IPS-NIHi7 (cell line): Measurements from ENCODE around the gene SKI.

Experiments used
- DNase-seq: peaks from one replicate; pipeline ENCODE4 v3.0.0; 2012; ENCODE audit warnings: mixed read lengths; ENCODE audit errors: extremely low spot score

Gene SKI

DNA sequence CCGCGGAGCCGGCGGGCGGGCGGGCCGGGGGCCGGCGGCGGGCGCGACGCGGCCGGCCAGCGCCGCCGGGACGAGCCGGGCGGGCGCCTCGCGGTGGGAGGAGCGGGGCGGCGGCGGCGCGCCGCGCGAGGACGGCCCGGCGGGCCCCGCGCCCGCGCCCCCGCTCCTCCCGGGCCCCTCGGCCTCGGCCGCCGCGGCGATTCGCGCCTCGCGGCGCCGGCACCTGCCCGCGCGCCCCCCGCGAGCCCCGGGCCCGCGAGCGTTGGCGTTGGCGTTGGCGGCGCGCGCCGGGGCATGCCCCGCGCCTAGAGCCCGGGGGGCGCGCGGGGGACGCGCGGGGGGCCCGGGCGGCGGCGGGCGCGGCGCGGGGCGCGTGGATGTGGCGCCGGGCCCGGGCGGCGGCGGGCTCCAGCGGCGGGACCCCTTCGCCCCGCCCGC is at the start of gene SKI:
Gene SKI (plus strand): TSS at position 163 of the 438 bp plus-strand sequence. CDS start 448 bp downstream, outside the sequence.
- DNase-seq, result no peak

- no peak for DNase-seq
Measured at GRCh38 chr1:2178875-2179274, 49.2 kb upstream of the SKI start.

DNA sequence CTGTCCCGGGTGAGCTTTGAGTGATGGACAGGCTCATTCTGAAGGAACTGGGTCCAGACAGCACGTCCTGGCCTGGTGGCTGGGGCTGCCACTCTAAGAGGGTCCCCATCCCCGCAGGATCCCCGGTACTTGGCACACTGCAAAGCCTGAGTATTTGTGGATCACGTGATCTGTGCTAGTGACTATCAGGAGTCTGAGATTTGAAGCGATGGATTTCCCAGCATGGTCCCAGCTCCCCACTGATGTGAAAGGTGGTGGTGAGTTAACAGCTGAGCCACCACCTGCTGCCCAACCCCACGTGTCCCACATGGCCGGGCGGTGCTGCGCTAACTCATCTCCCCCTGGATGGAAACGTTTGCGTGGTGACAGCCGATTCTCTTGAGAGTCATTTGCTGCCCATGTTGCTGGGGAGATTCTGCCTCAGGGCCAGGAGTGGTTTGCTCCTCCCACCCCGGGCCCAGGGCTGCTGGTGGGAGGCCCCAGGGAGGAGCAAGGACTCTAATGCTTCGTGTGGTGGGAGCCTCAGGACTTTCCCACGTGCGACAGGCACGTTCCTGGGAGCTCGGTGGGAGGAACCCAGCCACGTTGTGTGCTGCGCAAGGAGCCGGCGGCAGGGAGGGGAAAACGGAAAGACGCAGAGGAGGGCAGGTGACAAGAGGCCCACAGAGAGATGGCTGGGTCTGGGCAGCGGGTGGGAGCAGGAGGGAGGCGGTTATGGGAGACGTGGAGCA is 48.7 kb upstream of the SKI start:
- DNase-seq, result no peak

DNA sequence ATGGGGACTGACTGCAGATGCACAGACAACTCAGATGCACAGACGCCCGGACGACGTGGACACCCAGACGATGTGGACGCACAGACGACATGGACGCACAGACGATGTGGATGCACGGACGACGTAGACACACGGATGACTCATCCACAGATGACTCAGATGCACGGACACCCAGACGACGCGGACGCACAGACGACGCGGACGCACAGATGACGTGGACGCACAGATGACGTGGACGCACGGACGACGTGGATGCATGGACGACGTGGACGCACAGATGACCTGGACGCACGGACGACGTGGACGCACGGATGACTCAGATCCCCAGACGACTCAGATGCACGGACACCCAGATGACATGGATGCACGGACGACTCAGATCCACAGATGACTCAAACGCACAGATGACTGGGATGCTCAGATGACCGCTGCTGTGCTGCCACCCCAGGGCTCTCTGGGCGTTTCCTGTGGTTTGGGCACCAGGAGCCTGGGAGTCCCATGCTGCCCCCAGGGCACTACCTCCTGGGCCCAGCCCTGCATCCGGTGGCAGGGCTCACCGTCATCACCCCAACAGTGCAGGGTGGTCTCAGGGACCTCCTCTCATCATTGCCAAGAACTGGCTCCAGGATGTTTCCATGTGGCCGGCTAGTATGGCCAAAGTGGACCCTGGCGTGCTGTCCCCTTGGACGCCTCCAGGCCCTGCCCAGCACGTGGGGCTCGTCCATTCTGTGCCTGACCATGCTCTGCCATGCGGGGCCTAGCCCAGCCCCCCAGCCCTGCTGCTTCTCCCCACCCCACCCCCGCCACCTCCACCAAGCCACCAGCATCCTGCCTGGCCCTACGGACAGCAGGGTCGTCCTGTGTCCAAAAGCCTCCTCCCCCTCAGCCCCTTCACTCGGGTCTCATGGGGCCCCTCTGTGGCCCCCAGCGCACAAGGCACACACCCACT is 47.5 kb upstream of the SKI start:
- DNase-seq, result no peak

DNA sequence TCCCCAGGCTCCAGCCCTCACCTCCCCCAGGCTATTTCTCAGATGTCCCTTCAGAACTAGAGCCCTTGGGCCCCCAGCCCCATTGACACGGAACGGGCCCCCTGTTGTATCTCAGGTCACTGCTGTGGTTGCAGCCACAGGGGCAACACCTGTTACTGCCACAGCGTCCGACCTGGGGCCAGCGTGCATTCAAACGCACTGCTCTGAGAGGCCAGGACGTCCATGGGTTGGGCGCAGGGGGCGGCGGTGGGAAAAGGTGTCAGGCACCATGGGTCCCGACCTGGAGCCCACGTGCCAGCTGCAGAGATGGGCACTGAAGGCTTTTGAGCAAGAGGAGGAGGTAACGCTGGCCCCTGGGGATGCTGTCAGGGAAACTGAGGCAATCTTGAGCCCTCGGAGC is 46.8 kb upstream of the SKI start:
- no peak for DNase-seq

DNA sequence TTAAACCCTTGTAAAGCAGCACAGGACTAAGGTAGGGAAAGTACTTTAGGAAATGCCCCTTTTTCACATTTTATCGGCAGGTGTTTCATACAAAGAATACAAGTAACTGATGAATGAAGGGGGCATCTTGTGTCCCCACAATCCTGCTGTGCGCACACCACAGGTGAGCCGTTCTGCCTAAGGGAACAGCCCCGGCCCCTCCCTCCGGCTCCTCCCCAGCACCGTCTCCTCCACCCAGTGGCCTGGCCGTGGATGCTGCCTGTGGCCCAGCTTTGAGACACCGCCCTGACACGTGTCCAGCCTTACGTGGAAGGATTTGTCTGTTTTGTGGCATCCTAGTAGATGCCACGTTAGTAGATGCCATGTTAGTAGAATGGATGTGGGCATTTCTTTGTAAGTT is 46.4 kb upstream of the SKI start:
- no peak for DNase-seq

- no peak for DNase-seq
Measured at GRCh38 chr1:2182376-2182775, 45.7 kb upstream of the SKI start.

- no peak for DNase-seq
Measured at GRCh38 chr1:2183937-2184334, 44.2 kb upstream of the SKI start.

DNA sequence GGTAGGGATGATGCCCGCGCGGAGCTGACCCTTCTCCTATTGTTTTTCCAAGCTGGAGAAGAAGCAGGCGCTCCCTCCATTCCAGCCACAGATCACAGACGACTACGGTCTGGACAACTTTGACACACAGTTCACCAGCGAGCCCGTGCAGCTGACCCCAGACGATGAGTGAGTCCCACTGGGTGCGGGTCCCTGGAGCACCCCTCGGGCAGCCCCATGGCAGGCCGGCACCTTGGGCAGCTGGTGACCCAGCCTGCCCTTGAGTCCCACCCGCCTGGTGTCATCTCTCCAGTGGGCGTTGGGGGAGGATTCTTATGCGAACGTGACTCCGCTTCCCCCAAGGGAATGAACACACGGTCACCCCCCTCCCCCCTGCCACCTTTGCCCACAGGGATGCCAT is 43.6 kb upstream of the SKI start:
- no peak for DNase-seq

DNA sequence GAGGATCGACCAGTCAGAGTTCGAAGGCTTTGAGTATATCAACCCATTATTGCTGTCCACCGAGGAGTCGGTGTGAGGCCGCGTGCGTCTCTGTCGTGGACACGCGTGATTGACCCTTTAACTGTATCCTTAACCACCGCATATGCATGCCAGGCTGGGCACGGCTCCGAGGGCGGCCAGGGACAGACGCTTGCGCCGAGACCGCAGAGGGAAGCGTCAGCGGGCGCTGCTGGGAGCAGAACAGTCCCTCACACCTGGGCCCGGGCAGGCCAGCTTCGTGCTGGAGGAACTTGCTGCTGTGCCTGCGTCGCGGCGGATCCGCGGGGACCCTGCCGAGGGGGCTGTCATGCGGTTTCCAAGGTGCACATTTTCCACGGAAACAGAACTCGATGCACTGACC is 43.2 kb upstream of the SKI start:
- DNase-seq, result no peak

DNA sequence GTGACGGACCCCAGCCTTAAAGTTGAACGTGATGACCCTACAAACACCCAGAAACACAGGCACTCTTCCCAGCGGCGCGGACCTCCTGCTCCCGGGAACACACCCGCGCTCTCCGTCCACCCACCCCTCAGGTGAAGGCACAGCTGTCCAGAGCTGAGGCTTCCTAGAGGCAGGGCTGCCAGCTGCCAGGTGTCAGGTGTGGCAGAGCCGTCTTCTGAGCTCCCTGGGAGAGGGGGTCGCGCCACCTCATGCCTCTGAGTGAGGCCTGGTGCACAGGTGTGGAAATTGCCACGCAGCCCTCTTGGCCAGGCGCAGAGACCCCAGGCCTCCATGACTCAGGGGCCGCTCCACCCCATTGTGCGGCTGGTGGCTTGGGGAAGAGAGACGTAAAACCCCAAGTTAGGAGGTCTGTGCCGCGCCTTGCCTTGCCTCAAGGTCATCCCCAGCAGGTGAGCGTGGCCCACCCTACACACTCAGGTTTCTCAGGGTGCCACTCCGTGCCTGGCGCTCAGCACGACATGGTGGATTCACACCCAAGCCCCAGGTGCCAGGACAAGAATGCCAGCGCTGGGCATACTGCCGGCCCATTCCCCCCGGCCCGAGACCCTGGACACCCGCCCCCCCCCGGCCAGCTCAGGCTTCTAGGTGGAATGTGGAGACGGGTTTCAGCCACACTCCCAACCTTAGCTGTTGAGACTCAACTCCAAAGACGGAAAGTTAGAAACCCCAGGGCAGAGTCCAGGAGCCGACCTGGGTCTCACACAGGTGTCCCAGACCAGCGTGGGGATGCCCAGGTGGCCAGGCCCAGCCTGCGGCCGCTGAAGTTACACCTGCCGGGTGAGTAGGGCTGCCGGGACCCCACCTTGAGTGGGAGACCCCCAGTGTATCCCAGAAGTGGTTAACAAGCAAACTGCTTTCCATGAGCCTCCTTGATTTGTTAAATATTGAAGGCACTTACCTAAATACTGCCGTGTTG is 42.0 kb upstream of the SKI start:
- no peak for DNase-seq

GRCh38 chr1:2186901-2187300 is 41.2 kb upstream of the SKI start:
- no peak for DNase-seq

- no peak for DNase-seq
Measured at GRCh38 chr1:2187619-2188018, 40.5 kb upstream of the SKI start.

GRCh38 chr1:2188336-2188735 is 39.8 kb upstream of the SKI start:
- no peak for DNase-seq

- DNase-seq, result peak; percentile 92
Measured at GRCh38 chr1:2189459-2190425, 38.4 kb upstream of the SKI start.

DNA sequence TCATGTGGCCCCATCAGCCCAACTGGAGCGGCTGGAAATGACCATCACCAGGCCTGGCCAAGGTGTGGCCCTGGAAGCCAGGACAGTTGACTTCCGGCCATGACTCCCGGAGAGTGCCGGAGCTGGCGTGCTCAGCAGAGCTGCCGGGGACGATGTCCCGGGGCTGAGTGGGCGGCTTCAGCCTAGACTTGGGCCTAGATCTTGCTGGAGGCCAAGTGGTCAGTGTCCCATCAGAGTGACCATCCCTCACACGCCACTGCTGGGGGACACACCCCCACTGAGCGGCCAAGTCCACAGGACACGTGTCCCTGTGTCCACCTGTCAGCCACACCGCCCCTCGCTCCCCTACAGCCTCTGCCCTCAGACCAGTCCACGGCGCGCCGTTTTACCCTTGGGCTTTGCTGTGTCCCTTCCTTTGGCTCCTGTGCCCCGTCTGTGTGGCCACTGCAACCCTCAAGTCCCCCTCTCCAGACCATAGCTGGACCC is 37.6 kb upstream of the SKI start:
- DNase-seq, result no peak

GRCh38 chr1:2192031-2192995 is 35.8 kb upstream of the SKI start:
- DNase-seq, result no peak

DNA sequence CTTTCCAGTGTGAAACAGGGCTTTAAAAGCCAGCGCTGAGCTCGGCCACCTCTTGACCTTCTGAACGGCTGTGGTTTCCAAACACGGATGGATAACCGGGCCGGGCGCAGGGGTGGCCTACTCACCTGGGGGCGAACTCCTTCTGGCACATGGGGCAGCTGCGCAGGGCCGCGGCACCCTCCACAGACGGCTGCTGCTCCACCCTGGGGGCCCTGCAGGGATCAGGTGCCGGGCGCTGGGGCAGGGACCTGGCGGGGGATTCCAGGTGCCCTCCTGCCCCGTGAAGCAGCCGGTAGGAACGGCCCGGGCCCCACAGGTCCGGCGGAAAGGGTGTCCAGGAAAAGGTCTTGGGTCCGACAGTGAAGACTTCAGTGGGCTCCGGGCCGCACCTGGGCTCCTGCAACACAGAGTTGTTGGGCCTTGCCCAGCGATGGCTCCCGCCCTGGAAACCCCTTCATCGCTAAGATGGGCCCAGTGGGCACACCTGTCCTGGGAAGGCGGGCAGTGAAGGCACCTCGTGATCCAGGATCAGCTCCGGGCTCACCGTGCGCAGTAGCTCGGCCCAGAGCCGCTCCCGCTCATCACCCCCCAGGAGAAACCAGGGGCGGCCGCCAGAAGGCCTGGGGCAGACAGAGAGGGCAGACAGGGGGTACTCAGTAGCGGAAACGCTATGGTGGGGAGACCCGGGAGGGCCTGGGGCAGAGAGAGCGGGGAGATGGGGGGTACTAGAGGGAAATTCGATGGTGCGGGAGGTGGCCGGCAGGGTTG is 34.4 kb upstream of the SKI start:
- no peak for DNase-seq
